Kidney tubule cell (primary cell): Measurements from ENCODE around the gene XBP1.
"Not testable (repeated sequence)": the region's sequence is repeated elsewhere in the genome, so short reads cannot be mapped to it uniquely, and the experiment has no call there.

ENCODE experiments used
- DNase-seq: peaks from one replicate; pipeline ENCODE4 v3.0.0-alpha.2; 2018; ENCODE audit warnings: low spot score

XBP1 gene

DNA sequence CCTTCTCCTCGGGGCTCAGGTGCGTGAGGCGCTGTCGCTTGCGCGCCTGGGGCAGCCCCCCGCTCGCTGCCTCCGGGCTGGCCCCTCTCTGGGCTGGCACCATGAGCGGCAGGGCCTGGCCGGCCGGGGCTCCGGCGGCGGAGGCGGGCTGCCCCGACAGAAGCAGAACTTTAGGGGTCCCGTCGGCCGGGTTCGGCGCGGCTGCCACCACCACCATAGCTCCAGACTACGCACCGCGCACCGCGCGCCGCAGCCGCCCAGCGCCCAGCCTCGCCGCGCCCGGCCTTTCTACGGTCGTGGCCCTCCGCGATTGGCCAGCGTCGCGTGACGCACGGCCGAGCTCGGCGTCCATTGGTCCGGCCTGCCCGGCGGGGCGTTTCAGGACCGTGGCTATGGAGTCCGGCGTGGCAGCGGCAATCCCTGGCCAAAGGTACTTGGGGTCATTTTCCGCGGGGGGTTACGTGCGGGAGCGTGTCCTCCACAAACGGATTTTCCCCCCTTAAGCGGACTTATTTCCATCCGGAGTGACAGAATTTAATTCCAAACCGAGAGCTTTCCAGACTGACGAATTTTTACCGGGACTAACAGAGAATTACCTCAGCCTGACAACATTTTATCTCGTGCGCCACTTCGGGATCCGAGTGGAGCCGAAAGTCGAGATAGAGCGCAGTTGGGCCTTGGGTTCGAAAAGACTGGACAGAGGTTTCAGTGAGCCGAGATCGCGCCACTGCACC lies at the start of gene XBP1:
Gene XBP1, minus strand, starts transcription at position 262 of the 734 bp plus-strand sequence.
- DNase-seq: peak; percentile 95

DNA sequence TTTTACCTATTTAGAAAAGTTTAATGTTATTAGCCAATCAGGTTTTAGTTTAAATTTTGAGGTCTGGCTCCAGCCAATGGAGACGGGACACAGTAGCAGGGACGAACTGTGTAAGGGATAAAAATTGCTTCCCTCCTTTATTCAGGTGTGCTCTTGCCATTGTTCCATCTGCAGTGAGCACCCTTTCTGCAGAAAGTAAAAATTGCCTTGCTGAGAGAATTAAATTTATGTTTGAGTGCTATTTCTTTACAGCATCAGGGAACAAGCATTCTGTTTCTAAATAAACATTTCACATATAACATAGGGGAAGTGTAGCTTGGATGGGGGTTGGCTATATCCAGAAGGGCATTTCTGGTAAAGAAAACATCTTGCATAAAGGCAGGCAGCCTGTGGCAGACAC lies 46.6 kb upstream of the XBP1 start:
- DNase-seq: no peak

DNA sequence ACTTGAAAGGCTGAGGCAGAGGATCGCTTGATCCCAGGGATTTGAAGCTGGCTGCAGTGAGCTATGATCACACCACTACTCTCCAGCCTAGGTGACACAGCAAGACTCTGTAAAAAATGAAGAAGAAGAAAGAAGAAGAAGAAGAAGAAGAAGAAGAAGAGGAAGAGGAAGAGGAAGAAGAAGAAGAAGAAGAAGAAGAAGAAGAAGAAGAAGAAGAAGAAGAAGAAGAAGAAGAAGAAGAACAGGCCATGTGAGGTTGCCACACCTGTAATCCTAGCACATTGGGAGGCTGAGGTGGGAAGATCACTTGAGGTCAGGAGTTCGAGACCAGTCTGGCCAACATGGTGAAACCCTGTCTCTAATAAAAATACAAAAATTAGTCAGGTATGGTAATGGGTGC lies 43.9 kb upstream of the XBP1 start:
- not testable (repeated sequence) for DNase-seq

DNA sequence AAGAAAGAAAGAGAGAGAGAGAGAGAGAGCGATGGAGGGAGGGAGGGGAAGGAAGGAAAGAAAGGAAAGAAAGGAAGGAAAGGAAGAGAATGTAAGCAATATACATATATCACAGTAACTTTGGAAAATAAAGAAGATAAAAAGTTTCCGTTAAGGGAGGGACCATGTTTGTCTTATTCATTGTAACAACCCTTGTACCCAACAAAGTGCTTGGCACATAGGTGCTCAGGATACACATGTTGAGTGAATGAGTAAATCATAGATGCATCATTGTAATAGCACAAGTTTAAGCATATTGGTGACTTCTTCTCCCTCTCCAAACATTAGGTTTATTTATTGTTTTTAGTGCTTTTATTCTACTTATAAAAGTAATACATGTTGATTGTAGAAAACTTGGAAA lies 43.3 kb upstream of the XBP1 start:
- no peak for DNase-seq

DNA sequence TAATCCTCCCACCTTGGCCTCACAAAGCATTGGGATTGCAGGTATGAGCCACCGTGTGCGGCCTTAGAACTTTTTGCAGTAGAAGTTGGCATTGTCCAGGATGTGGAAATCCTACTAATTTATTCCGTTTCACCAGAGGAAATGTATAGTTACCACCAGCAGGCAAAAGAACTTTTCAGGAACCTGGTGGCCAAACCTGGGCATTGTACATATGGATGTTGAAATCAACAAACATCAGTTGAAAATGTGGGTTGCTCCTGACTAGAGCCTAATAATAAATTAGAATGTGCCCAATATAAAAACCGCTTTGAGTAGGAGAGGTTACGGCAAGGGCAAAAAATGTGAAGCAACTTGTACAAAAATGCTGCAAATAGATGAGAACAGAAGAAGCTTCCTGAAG lies 40.7 kb upstream of the XBP1 start:
- no peak for DNase-seq

DNA sequence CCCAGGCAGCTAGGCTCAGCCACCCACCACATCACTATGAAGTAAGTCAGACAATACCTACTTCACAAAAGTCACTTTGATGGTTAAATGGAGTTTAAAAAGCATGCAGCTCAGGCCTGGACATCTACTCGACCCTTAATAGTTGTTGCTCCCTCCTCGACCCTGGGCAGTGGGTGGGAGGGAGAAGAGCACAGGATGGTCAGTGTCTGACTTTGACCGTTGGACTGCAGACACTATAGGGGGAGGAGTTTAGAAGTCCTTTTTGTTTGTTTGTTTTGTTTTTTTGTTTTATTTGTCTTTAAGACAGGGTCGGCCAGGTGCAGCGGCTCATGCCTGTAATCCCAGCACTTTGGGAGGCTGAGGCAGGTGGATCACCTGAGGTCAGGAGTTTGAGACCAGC lies 38.6 kb upstream of the XBP1 start:
- DNase-seq: no peak

DNA sequence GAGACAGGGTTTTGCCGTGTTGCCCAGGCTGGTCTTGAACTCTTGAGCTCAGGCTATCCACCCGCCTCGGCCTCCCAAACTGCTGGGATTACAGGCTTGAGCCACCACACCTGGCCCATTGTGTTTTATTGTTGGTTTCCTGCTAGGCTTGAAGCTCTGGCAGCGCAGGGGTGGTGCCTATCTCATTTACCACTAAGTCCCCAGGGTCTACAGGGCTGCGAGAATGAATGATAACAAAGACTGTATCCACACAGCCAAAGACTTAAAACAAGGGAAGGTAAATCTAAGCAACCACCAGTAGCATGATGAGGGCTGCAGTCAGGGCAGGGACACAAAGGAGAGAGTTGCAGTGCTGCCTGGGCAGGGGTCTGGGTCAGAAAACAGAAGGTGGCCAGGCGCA lies 37.3 kb upstream of the XBP1 start:
- DNase-seq: no peak

DNA sequence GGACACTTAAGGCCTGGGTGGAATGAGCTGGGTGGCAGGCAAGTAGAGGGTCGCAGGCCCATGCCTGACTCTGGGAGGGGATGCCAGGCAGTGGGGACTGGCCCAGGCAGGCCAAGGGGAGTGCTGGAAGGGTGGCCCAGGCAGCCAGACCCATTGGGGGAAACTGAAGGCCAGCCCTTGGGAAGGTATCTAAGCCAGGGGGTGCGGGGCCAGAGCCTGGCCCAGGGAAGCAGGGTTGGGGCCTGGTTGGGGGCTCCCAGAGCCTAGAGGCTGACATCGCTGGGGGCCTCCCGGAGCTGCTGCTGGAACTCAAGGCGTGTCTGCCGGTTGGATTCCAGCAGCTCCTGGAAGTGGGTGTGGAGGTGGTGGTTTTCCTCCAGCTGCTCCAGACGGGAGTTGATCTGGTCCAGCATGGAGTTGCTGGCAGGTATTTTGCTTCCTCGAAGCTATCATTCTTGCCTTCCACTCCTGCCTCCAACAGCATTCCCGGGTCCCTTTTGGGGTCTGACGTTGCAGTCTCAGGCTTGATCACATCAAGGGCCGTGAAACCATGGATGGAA lies 35.3 kb upstream of the XBP1 start:
- DNase-seq: no peak

DNA sequence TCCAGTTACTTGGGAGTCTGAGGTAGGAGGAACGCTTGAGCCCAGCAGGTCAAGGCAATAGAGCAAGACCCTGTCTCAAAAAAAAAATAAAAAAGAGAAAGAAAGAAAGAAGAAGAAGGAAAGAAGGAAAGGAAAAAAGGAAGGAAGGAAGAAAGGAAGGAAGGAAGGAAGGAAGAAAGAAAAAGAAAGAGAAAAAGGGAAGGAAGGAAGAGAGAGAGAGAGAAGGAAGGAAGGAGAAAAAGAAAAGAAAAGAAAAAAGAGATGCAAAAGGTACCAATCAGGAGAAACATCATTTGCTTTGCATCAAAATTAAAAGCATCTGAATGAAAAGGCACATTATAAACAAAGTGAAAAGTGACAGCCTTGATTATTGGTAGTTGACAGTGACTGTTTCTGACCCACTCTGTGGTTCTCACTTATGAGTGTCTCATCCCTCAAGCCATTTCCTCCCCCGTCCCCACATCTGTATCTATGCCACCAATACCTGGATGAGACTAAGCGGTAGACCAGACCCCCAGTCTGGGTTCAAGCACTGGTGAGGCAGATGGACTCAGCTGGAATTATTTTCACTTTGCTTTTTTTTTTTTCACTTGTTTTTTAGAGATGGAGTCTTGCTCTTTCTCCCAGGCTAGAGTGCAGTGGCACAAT lies 33.0 kb upstream of the XBP1 start:
- DNase-seq: no peak

DNA sequence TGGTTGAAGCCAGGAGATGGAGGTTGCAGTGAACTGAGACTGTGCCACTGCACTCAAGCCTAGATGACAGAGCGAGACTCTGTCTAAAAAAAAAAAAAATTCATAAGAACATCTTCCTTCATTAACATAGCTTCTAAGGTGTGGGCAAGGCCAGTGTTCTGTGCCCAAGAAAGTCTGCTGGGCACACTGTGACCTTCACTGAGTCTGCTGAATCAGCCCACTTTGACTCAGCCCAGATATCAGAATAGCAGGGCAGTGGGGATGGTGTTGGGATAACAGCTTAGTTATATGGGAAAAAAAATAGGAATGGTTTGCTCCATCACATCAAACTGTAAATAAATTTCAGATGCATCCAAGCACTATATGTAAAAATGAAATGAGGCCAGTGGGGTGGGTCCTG lies 32.4 kb upstream of the XBP1 start:
- no peak for DNase-seq

DNA sequence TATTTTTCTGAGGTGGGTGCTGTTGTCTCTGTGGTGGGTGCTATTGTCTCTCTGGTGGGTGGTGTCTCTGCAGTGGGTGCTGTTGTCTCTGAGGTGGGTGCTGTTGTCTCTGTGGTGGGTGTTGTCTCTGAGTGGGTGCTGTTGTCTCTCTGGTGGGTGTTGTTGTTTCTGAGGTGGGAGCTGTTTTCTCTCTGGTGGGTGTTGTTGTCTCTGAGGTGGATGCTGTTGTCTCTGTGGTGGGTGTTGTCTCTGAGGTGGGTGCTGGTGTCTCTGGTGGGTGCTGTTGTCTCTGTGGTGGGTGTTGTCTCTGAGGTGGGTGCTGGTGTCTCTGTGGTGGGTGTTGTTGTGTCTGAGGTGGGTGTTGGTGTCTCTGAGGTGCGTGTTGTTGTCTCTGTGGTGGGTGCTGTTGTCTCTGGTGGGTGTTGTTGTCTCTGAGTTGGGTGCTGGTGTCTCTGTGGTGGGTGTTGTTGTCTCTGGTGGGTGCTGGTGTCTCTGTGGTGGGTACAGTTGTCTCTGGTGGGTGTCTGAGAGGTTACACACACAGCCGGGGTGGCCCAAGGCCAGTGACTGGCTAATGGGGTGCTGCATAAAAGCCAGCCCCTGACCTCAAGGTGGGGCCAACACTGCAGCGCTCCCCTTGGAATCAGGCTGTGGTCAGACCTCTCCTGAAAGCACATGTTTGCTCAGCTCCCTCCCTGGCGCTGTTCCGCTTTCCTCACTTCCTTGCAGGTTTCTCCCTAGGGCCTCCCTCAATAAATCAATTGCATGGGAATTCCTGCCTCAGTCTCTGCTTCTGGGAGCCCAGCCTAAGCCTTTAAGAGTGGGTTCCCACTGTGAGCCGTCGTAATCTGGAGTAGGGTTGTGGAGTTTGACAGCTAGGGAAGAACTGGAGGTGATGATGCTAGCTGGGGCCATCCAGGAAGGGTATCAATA lies 31.0 kb upstream of the XBP1 start:
- no peak for DNase-seq

DNA sequence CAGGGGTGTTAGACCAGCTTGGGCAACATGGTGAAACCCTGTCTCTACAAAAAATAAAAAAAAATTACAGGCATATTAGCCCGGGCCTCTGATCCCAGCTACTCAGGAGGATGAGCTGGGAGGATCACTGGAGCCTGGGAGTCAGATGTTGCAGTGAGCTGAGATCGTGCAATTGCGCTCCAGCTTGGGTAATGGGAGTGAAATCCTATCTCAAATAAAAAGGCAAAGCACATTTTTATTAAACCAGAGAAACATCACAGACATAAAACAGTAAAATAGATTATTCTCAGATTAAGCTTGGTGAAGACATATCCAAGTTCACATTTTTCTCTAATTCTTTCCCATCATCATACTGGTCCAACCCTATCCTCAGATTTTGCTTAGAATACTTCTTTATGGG lies 30.1 kb upstream of the XBP1 start:
- DNase-seq: no peak

DNA sequence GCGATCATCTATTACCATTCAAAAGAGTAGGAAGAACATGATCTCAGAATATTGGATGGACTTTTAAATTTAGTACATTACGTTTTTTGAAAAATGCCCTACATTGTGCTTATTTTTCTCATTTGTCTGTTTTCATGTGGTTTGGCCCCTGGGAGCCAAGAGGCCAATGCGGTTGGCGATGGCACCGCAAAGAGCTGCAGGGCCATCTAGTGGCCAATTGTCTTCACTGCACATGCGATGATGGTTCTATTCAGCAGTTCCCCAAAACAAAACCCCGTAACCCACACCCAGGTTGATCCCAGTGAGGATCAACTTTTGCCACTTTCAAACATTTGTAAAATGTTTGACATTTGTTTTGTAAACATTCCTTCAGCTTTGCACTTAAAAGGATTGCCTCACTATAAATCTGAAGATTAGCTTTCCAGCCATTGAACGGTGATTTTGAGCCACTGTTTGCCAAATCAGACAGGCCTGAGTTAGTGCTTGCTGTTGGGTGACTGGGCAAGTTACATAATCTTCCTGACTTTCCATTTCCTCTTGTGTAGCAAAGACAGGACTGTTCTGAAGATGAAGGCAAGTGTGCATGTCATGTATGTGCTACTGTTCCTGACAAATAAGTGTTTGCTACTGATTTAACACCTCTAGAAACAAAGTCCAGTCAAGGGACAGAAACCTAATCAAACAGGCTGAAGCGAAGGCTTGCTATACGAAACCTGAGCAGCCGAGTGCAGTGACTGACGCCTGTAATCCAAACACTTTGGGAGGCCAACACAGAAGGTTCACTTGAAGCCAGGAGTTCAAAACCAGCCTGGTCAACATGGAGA lies 29.2 kb upstream of the XBP1 start:
- DNase-seq: peak; percentile 65

DNA sequence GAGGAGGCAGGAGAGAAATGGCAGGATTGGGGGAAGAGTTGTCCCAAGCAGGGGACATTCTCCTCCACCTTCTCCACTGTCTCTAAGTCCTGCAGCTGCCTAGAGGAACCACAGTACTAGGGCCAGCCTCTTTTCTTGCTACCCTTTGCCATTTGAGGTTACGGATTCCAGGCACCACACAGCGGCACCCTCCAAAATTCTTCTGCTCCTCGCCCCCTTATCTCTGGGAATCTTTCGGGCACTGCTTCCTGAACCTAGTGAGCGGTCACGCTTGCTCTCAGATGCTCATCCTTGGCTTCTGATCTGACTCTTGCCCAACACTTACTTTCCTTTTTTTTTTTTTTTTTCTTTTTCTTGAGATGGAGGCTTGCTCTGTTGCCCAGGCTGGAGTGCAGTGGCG lies 26.6 kb upstream of the XBP1 start:
- DNase-seq: no peak

DNA sequence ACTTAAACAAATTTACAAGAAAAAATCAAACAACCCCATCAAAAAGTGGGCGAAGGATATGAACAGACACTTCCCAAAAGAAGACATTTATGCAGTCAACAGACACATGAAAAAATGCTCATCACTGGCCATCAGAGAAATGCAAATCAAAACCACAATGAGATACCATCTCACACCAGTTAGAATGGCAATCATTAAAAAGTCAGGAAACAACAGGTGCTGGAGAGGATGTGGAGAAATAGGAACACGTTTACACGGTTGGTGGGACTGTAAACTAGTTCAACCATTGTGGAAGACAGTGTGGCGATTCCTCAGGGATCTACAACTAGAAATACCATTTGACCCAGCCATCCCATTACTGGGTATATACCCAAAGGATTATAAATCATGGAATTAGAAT lies 26.1 kb upstream of the XBP1 start:
- not testable (repeated sequence) for DNase-seq

DNA sequence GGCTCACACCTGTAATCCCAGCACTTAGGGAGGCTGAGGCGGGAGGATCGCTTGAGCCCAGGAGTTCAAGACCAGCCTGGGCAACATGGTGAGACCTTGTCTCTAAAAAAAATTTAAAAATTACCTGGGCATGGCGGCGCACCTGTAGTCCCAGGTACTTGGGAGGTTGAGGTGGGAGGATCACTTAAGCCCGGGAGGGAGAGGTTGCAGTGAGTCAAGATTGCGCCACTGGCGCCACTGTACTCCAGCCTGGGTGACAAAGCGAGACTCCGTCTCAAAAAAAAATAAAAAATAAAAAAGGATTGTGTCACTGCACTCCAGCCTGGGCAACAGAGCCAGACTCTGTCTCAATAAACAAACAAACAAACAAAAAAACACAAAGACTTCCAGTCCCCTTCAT lies 24.1 kb upstream of the XBP1 start:
- not testable (repeated sequence) for DNase-seq

DNA sequence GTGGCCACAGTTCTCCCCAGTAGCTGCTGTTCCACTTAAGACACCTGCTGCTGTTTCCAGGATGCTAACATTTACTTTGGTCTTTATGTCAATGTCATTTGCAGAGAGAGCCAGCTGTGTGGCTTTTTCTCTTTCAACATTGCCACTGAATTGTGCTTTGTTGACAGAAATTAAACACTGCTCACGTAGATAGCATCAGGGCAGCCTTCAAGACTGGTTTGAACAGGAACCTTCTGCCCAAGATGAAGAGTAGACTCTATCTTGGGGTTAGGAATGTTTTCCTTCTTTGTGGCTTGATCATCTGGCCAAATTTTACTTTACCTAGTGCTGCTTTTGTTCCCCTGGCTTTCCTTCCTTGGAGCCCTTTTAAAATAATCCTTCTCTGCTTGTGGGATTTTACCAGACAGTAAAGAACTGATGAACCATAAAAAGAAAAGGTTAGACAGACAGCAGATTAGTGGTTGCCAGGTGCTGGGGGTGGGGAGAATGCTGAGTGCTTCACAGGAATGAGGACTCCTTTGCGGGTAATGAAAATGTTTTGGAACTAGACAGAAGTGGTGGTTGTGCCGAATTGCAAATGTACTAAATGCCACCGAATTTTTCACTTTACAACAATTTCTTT lies 22.7 kb upstream of the XBP1 start:
- peak; percentile 49 for DNase-seq

DNA sequence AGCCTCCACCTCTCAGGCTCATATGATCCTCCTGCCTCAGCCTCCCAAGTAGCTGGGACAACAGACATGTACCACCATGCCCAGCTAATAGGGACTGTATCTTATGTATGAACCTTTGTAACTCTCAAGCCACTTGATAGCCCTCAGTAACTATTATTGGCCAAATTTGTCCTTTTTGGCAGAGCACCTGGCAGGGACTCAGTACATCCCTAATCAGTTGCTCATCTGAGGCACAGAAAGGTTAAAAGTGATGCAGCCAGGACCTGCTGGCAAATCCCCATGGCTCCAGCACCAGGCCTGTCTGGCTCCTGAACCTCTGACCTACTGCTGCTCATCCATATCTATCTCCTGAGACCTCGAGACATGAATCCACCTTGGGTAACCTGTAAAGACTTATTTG lies 21.1 kb upstream of the XBP1 start:
- DNase-seq: no peak

DNA sequence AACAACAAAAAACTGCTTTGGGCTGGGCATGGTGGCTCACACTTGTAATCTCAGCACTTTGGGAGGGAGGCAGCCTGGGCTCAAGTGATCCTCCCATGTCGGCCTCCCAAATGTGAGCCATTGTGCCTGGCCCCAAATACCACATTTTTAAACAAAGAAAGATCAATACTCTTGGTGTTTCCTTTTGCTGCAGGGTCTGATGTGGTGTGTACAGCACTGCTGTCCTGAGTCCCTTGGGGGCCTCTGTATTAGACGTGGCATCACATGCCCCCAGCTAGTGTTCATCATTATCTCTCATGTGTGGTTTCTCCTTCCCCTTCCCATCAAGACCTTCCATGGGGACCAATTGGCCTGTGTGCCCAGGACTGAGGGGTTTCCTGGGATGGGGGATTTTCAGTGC lies 20.5 kb upstream of the XBP1 start:
- no peak for DNase-seq

DNA sequence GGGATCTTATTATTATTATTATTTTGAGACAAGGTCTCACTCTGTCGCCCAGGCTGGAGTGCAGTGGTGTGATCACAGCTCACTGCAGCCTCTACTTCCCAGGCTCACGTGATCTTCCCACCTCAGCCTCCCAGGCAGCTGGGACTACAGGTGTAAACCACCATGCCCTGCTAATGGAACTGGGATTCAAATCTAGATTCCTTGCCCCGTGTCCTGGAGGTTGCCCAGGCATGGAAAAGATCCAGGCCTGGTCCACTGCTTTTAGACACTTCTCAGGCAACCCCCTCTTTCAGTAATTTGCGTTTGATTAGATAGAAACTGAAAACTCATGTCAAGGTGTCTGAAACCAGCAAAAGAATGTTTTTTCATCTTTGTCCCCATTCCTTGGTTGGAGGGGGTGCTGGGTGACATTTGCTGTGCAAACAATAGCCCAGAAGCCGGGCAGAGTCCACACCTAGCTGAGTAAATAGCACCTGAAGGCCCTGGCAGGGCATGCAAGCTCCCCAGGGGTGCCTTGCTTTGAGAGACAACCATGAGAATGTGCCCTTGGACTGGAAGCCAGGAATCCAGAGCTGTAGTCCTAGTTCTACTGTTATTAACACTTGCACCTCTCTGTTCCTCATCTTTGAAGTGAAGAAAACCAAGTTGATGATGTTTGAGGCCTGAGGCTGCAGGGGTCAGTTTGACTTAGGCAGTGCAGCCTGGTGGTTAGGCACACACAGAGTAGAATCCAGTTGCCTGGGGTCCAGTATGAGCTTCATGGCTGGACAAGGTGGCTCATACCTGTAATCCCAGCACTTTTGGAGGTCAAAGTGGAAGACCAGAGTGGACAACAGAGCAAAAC lies 19.1 kb upstream of the XBP1 start:
- no peak for DNase-seq
